ENCODE measurements around the gene KCTD10.

GRCh38 chr12:109483346-109483745 is 6.2 kb upstream of the KCTD10 start:
- TF ChIP-seq, protein P1, sequence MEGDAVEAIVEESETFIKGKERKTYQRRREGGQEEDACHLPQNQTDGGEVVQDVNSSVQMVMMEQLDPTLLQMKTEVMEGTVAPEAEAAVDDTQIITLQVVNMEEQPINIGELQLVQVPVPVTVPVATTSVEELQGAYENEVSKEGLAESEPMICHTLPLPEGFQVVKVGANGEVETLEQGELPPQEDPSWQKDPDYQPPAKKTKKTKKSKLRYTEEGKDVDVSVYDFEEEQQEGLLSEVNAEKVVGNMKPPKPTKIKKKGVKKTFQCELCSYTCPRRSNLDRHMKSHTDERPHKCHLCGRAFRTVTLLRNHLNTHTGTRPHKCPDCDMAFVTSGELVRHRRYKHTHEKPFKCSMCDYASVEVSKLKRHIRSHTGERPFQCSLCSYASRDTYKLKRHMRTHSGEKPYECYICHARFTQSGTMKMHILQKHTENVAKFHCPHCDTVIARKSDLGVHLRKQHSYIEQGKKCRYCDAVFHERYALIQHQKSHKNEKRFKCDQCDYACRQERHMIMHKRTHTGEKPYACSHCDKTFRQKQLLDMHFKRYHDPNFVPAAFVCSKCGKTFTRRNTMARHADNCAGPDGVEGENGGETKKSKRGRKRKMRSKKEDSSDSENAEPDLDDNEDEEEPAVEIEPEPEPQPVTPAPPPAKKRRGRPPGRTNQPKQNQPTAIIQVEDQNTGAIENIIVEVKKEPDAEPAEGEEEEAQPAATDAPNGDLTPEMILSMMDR (IDR thresholded peaks at IDR 0.05): no peak
- TF ChIP-seq ZFX (IDR thresholded peaks at IDR 0.05; ENCODE audit: borderline replicate concordance): no peak
